Stromal cell of bone marrow (primary cell): ENCODE results near the gene SEC23A.
"Not testable (repeated sequence)": the region's sequence is repeated elsewhere in the genome, so short reads cannot be mapped to it uniquely, and the experiment has no call there.

Experiments
- DNase-seq: peaks from one replicate; pipeline ENCODE4 v3.0.0-alpha.2; 2012; ENCODE audit warnings: low read depth

SEC23A gene

GRCh38 chr14:39102969-39103957 lies at the start of gene SEC23A:
Gene SEC23A (minus strand): TSS chr14:39103235. CDS start chr14:39096118, 7,117 bp downstream.
- DNase-seq = peak; percentile 71

GRCh38 chr14:39145266-39145966 lies 42.4 kb upstream of the SEC23A start:
- DNase-seq = no peak

GRCh38 chr14:39143226-39143625 lies 40.2 kb upstream of the SEC23A start:
- DNase-seq = not testable (repeated sequence)

- not testable (repeated sequence) for DNase-seq
Observed at GRCh38 chr14:39141623-39142022, 38.6 kb upstream of the SEC23A start.

GRCh38 chr14:39140170-39140569 lies 37.1 kb upstream of the SEC23A start:
- no peak for DNase-seq

GRCh38 chr14:39138440-39138839 lies 35.4 kb upstream of the SEC23A start:
- DNase-seq = no peak

- DNase-seq = not testable (repeated sequence)
Observed at GRCh38 chr14:39137835-39138234, 34.8 kb upstream of the SEC23A start.

- DNase-seq = peak; percentile 38
Observed at GRCh38 chr14:39122330-39123138, 19.5 kb upstream of the SEC23A start.

- peak; percentile 91 for DNase-seq
Observed at GRCh38 chr14:39114073-39114838, 11.2 kb upstream of the SEC23A start, which contains the start of gene GEMIN2. Gene GEMIN2 (plus strand): TSS chr14:39114323. CDS start chr14:39114339, 16 bp downstream.

- DNase-seq = no peak
Observed at GRCh38 chr14:39113685-39114072, 10.6 kb upstream of the SEC23A start.

- no peak for DNase-seq
Observed at GRCh38 chr14:39109893-39110715, 7.1 kb upstream of the SEC23A start.

GRCh38 chr14:39108791-39109190 lies 5.8 kb upstream of the SEC23A start:
- no peak for DNase-seq

GRCh38 chr14:39107591-39107996 lies 4.6 kb upstream of the SEC23A start:
- DNase-seq = no peak

GRCh38 chr14:39104078-39104801 lies 1.2 kb upstream of the SEC23A start:
- DNase-seq = not testable (repeated sequence)

GRCh38 chr14:39102265-39102968 lies 618 bp downstream of the SEC23A start:
- peak; percentile 28 for DNase-seq

- DNase-seq = no peak
Observed at GRCh38 chr14:39099748-39100147, 3.3 kb downstream of the SEC23A start.

GRCh38 chr14:39099215-39099614 lies 3.8 kb downstream of the SEC23A start:
- DNase-seq = not testable (repeated sequence)

- no peak for DNase-seq
Observed at GRCh38 chr14:39097159-39097558, 5.9 kb downstream of the SEC23A start.

- DNase-seq = no peak
Observed at GRCh38 chr14:39094515-39094914, 8.5 kb downstream of the SEC23A start.
